PC-3 (cell line): Measurements from ENCODE around the gene TIAM1.

ENCODE experiments used
- CTCF ChIP-seq: fragments of 300-600 bp; sonication (generic); conservative IDR thresholded peaks from 2 replicates; pipeline ENCODE4 v1.5.1; 2017; ENCODE audit warnings: antibody characterized with exemption, low read depth, mild to moderate bottlenecking, low read length
- EZH2 ChIP-seq: fragments of 300-600 bp; sonication (generic); IDR thresholded peaks from one replicate; pipeline ENCODE4 v1.6.1; 2017; ENCODE audit warnings: antibody characterized with exemption, mild to moderate bottlenecking, low read length; ENCODE audit not compliant: unreplicated experiment
- EZH2phosphoT487 ChIP-seq: fragments of 300-600 bp; sonication (generic); IDR thresholded peaks from 2 replicates; pipeline ENCODE4 v1.6.1; 2018; ENCODE audit warnings: mild to moderate bottlenecking, antibody characterized with exemption, low read length, borderline replicate concordance

- TF ChIP-seq CTCF: no peak
- TF ChIP-seq EZH2: no peak
- TF ChIP-seq EZH2phosphoT487: no peak
These were observed 186.3 kb downstream of the TIAM1 start for GRCh38 chr21:31157756-31158155.
